HG03064 (cell line): Measurements from ENCODE around the gene THY1.
"Not testable (repeated sequence)": the region's sequence is repeated elsewhere in the genome, so short reads cannot be mapped to it uniquely, and the experiment has no call there.

Source experiments
- ATAC-seq: cut with Tn5 transposase; IDR thresholded peaks from one replicate; pipeline ENCODE4 v1.9.1; 2021; ENCODE audit warnings: low read depth; ENCODE audit not compliant: unreplicated experiment

The THY1 gene

DNA sequence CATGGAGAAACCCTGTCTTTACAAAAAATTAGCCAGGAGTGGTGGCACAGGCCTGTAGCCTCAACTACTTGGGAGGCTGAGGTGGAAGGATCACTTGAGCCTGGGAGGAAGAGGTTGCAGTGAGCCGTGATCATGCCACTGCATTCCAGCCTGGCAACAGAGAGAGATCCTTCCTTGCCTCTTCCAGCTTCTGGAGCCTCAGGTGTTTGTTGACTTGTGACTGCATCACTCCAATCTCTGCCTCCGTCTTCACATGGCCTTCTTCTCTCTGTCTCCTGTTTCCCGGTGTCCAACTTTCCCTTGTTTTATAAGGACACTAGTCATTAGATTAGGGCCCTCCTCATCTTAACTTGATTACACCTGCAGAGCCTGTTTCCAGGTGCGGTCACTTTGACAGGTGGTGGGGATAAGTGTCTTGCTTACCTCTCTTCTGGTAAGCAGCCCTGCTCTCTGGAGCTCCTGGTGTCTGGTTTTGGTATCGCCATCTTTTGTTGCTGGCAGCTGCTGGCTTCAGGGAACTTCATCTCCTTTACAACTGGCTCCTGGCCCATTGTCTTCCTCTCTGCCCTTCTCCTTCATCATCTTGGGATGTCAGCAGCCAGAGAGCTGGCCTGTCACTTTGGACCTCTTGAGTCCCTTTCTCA is 33.2 kb downstream of the THY1 start:
- no peak for ATAC-seq

DNA sequence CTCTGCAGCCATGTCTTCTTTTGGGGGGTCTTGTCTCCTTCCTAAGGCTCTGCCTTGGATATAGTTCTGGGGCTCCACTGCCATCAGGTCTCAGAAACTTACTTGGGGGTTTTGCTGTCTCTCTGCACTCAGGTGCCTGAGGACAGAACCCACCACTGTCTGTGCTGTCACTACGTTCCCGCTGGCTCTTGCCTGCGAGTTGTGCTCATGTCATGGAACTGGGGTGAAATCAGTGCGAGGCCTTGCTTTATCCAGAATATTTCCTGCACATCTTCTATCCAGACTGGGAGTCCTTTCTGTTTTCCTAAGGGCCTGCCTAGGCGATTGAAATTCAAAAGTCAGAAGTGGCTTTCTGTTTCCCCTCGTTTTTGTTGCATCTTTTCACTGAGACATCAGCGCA is 34.9 kb downstream of the THY1 start:
- ATAC-seq = no peak

DNA sequence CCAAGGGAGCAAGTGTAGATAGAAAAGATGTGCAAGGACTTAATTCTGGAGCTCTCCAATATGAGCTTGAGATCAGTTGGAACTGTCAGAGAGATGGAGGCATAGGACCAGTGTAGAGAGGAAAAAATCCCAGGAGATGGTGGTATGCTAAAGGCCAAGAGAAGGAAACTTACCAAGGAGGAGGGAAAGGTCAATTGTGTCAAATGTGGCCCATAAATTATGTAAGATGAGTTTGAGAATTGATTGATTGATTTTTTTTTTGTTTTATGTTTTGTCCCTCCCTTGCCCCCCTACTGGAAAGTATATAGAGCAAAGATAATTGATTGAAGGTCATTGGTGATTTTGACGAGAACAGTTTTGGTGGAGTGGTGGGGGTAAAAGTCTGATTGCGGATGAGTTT is 38.6 kb downstream of the THY1 start:
- ATAC-seq = no peak

DNA sequence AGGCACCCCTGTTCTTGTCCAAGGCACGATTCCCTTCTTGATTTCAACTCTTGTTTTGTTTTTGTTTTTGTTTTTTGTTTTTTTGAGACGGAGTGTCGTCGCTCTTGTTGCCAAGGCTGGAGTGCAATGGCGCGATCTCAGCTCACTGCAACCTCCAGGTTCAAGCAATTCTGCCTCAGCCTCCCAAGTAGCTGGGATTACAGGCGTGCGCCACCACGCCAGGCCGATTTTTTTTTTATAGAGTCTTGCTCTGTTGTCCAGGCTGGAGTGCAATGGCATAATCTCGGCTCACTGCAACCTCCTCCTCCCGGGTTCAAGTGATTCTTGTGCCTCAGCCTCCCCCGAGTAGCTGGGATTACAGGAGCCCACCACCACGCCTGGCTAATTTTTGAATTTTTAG is 40.5 kb downstream of the THY1 start:
- not testable (repeated sequence) for ATAC-seq

DNA sequence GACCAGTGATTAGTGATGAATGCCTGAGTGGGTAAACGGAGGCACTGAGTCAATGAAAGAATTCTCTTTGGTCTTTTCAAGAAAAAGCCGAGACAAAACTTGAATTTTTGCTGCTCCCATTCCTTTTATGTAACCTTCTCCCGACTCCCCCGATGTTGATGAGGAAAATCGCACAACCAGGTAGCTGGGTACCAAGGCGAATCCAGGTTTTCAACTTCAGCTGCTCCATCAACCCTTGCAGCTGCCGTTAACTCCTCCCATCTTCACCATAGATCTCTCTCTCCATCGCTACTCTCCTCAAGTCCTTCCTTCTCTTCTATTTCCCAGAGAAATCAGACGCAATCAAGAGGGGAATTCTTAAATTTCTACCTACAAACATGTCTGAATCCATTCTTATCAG is 40.9 kb downstream of the THY1 start:
- no peak for ATAC-seq

DNA sequence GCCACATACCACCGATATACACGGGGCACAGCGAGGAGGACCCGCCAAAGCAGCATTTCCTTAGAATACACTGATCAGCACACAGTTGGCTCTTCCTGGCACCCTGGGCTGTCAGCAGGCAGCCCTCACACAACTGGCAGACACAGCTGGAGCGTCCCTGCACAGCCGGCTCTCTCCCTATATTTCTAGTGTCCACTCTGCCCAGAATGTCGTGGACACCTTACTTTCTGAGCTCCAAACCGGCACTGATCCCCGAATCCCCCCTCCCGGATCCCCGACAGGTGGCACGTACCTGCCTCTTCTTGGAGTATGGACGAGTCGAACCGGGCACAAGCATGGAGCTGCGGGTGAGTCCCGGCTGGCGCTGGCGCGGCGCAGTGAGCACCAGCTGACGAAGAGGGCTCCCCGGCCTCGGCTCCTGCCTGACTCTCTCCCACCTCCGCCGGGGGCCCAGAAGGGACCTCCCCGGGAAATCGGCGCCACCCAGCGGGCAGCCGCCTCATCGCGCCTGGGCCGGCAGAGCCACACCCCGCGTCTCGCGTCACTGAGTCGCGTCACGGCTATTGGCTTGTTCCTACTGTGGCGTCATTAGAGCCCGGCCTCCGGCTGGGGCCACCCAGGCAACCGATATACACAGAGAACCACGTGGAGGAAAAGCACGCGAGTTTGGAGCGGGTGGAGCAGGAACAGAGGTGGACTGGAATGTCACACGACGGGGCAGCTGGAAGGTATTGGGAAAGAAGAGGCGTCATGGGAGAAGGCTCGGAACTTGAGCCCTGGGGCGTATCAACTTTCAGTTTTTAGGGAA is 41.6 kb downstream of the THY1 start, which contains the start of gene USP2:
TSS of gene USP2 (minus strand) at position 510 of the 808 bp plus-strand sequence. CDS start 8,210 bp downstream, outside the sequence.
- ATAC-seq = peak; percentile 94

DNA sequence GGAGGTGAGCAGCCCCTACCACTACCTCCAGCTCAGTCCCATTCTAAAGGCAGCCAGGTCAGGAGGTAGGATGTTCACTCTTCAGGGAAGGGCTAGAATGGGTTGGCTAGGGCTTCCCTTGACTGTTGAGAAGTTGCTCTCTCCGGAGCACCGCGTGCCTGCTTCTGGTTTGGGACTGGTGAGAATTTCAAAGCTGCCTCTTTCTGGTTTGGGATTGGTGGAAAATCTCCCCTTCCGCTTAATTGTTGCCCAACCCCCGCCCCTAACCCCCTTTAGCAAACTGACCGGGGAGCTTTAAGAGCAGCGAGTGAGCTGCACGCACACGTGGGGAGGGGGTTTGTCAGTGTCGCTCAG is 42.2 kb downstream of the THY1 start:
- ATAC-seq = no peak

DNA sequence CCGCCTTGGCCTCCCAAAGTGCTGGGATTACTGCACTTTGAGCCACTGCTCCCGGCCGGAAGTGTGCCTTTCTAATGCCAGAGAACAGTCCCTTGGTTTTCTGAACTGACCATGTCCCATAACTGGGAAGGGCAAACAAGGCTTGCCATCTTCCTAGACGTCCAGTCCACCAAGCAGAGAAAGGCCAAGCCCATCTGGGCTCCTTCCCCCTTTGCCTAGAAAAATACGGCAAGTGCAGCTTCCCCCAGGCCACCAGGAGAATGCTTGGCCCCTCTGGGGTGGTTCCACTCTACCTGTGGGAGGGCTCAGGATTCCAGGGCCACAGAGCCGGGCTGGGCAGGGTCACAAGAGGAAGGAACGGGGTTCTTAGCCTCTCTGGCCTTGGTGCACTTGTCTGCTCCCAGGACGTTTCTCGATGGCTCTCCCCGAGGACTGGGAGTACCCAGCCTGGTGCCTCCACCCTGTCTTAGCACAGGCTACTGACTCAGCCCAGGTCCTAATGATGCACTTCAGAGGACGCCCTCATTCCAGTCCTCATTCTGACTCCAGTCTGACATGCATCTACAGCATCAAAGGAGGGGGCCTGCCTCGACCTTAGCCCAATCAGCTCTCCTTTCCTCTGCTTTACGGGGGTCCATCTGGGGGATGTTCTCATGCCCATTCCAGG is 42.7 kb downstream of the THY1 start:
- no peak for ATAC-seq

DNA sequence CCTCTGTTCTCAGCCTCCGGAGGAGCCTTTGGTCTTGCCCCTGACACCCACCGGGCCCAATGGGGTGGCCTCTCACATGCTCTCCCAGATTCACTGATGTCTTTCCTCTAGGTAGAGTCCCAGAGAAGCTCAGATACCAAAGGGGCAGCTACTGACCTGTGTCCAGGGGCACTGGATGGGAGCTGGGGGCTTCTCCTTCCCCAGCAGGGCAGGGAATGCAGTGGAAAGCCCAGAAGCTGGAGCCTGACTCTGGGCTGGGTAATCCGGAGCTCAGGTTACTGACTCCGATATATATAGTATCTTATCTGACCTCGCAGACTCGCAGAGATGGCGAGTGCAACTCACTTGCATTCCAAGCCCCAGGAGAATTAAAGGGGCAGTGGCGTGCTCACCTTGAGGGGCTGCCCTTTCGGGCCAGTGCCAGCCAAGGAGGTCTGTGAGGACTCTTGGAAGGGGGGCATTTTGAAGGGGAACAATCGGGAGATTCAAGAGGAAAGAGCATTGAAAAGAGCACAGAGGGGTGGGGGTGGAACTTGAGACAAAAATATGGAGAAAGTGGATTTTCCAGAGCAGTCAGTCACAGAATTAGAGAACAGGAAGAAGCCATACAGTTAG is 44.0 kb downstream of the THY1 start:
- no peak for ATAC-seq

DNA sequence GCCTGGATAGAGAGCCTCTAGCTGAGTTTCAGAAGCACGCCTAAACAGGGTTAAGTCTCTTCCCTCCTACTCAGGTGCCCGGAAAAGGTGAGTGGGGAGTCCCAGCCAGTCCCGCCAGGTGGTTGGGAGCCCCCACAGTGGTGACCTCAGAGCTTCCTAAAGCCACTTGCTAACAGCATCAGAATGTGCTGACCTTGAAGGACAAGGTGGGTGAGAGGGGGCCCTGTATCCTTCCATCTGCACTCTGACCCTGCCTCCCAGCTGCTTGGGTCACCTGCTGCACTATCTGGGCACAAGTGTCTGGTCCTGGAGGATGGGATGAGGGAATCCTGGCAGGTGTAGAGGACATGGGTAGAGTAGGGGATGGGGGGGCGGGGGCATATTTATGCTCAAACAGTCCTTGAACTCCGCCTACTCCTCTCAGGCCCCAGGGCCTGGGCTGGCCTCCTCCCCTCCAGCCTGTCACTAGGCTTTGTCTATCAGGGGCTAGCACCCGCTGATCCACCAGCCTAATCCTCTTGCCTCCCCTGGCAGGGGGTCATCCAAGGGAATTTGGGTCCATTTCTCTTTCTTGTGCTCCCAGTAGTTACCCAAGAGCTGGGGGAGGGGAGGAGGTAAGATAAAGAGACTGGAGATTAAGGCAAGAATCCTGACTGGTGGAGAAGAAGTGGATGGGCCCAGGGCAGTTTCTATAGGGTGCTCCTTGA is 44.9 kb downstream of the THY1 start:
- no peak for ATAC-seq

DNA sequence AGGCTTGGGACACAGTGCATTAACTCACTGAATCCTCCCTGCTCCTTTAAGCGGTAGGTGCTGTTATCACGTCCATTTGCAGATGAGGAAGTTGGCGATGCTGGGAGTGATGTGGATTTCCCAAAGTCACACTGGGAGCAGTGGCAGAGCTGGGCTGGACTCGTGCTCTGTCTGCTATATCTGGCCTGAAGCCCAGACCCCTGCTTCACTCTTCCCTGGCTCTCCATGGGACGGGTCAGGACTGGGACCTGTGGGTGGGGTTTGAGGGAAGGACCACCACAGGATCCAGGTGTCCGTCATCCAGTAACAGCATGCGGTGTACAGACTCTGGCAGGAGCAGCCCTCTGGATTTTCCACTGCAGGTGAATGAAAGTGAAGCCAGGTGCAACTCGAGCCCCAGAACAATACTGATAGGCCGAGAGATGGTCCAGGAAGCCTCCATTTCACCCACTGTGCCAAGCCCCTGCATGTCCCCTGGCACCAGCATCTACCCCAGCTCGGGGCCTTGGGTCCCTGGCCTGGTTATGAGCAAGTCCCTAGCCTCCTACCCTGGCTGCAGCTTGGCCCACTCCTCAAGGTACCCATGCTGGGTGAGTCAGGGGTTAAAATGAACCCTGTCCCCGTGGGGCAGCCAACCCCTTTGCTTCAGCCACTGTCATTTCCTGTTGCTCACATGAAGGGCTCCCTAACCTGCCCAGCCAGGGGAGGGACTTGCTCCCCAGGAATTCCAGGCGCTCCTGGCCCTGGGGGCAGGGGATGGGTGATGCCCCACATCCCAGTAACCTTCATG is 45.7 kb downstream of the THY1 start:
- no peak for ATAC-seq

DNA sequence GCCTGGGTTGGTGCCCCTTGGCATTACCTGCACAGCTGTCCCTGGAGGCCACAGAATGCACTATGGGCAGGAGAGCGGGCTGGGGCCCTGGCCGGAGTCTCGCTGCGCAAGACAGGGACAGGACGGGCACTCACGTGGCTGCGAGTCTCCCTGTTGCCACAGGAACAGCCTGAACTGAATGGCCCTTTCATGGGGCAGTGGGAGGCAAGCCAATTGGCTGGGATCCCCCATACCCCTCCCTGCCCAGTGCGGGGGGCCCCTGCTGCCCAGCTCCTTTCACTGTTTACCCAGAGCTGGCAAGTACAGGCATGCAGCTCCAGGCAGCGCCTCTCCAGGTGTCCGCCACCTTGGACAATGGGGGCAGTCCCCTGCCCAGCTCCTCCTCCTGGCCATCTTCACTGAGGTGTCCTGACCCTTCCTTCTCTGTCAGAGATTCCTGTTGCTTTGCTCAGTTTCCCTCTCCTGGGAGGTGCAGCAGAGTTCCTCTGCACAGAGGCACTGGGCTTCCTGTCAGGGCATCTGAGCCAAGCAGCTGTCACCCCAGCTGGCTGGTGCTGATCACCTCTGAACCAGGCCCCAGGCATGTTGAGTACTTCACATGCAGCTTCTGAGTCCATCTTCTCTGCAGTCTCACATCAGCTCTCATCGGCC is 46.6 kb downstream of the THY1 start:
- no peak for ATAC-seq

DNA sequence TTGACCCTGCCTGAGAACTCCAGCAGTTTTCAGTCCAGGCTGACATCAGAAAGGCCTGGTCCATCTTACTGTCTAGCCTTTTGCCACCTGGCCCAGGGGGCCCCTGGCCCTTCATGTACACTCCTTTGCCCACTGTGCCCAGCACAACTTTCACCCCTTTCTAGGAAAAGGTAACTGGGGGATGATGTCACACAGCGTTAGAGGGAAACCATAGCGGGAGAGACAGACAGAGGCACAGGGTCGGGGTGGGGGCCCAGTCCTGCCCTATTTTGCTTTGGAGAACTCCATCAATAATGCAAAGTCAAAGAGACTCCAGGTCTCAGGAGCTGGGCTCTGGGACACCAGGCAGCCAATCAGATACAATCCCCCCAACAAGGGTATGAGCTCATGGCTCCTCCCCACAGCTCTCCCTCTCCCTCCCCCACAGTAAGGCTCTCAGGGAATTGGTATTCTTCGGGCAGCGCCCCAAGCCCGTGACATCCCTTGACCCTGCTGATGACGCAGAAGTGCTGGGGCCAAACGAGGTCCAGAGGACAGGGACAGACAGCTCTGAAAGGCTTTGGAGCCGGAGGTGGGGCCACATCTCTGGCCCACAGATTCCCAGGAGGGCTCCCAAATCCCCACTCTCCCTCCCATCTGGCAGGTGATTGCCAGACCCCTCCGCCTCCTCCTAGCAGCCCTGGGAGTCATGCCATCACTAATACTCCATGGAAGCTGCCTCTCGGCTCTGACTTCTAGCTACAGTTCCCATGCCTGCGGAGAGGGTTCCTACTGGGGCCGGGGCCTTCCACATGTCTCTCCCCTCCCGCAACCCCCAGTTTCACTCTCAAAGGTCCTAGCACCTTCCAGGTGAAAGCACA is 47.4 kb downstream of the THY1 start:
- ATAC-seq = no peak

DNA sequence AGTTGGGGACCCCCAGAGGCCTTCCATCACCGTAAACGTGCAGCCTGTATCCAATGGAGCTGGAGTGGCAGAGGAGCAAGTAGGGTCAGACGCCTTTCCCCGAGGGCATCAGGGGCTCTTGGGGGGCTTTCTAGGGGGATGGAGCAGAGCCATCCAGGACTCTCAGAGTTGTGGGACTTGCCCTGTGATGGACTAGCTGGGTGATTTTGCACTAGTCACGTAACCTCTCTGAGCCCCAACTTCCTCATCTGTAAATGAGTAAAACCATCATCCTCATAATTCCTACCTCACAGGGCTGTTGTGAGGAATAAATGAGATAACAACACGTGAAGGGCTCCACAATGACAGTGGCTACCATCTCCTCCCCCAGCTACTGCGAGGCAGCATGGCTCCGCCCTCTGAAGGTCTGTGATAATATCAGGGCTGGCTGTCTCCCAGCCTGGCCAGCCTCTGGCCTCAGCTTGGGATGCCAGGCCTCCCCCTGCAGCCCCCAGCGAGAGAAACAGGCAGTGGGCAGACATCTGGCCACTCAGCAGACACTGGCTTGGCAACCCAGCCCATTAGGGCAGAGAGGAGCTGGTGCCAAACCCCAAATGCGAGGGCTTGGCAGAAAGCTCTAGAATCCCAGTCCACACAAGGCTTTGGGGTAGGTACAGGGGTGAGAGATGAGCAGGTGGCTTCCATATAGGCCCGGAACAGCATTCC is 48.2 kb downstream of the THY1 start:
- ATAC-seq = no peak

DNA sequence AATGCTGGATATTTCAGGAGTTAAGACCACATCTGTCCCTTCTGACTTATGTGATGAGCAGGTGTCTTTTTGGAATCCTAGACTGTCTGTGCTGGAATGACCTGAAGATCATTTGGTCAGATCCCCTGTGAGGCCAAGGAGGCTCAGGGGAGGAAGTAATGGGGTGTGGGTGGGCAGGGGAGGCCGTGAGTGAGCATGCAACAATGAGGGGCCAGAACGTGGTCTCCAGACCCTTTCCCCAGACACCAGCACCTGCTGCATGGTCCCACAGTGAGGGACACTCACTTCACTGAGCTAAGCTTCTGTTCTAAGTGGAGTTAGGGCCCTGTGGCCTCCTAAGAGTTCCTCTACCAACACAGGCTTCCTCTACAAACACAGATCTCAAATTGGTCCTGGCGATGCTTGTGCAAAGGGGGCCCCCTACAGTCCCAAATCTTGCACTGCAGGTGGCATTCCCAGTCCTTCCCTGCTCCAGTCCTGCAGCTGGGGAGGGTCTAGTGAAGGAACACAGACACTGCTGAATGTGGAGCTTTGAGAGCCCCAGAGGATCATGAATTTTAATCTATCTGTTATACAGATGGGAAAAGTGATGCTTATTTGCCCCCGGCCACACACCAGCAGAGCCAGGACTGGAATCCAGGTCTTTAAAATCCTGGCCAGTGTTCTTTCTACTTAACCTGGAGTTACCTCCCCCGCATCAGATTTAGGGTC is 48.9 kb downstream of the THY1 start:
- no peak for ATAC-seq

DNA sequence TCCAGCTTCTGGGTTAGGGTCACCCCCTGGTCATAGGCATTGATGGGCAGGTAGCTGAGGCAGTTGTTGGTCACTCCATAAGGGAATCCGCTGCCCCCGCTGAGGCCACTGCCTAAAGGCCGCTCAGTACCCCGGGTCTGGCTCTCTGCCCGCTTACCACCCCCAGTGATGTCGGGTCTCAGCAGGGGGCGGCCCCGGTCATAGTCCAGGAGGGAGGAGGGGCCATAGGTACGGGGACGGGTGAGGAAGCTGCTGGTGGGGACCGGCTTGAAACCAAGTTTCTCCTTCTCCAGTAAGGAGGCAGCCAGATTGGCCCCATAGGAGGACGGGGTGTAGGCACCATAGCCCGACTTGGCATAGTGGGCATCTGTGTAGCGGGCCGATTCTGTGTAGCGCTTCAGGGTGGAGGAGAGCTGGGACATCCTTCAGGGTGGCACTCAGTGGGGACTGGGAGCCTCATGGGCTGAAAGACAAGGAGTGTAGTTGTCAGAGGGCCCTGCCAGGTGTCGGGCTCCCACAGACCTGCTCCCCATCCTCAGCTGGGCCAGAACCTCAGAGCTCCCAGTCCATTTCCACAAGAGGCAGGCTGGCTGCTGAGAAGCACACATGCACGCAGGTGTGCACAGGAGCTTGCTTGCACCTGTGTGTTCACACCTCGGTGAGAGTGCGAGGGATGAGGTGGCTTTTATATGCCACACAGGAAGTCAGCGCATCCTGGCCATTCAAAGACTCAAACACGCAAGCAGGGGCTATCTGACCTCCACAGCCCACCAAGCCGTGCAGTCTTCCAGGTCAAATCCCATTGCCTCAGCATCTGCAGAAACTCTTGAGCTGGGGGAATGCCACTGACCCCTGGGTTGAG is 49.7 kb downstream of the THY1 start:
- no peak for ATAC-seq
